GM19395 (cell line): ENCODE data around the gene TCF25.
"Not testable (repeated sequence)": the region's sequence is repeated elsewhere in the genome, so short reads cannot be mapped to it uniquely, and the experiment has no call there.

Experiments used
- ATAC-seq: cut with Tn5 transposase; IDR thresholded peaks from one replicate; pipeline ENCODE4 v1.9.1; 2021; ENCODE audit warnings: mild to moderate bottlenecking, moderate library complexity; ENCODE audit not compliant: unreplicated experiment

TCF25 gene

DNA sequence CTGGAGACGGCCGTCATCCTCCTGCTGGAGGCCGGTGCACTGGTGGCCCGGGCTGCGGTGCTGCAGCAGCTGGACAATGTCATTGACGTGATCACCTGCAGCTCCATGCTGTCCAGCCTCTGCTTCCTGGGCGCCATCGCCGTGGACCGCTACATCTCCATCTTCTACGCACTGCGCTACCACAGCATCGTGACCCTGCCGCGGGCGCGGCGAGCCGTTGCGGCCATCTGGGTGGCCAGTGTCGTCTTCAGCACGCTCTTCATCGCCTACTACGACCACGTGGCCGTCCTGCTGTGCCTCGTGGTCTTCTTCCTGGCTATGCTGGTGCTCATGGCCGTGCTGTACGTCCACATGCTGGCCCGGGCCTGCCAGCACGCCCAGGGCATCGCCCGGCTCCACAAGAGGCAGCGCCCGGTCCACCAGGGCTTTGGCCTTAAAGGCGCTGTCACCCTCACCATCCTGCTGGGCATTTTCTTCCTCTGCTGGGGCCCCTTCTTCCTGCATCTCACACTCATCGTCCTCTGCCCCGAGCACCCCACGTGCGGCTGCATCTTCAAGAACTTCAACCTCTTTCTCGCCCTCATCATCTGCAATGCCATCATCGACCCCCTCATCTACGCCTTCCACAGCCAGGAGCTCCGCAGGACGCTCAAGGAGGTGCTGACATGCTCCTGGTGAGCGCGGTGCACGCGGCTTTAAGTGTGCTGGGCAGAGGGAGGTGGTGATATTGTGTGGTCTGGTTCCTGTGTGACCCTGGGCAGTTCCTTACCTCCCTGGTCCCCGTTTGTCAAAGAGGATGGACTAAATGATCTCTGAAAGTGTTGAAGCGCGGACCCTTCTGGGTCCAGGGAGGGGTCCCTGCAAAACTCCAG, 46.4 kb downstream of the TCF25 start:
- no peak for ATAC-seq

- ATAC-seq, result no peak
Observed at GRCh38 chr16:89920723-89921122, 47.3 kb downstream of the TCF25 start.

- no peak for ATAC-seq
Observed at GRCh38 chr16:89921131-89921701, 47.8 kb downstream of the TCF25 start.

GRCh38 chr16:89921702-89922476, 48.5 kb downstream of the TCF25 start:
- no peak for ATAC-seq

GRCh38 chr16:89922477-89922883, 49.1 kb downstream of the TCF25 start:
- ATAC-seq, result no peak

GRCh38 chr16:89922884-89923639, 49.7 kb downstream of the TCF25 start, which contains the start of gene TUBB3:
TUBB3 (plus strand) TSS chr16:89923342; CDS start chr16:89923402, 60 bp downstream.
- no peak for ATAC-seq

DNA sequence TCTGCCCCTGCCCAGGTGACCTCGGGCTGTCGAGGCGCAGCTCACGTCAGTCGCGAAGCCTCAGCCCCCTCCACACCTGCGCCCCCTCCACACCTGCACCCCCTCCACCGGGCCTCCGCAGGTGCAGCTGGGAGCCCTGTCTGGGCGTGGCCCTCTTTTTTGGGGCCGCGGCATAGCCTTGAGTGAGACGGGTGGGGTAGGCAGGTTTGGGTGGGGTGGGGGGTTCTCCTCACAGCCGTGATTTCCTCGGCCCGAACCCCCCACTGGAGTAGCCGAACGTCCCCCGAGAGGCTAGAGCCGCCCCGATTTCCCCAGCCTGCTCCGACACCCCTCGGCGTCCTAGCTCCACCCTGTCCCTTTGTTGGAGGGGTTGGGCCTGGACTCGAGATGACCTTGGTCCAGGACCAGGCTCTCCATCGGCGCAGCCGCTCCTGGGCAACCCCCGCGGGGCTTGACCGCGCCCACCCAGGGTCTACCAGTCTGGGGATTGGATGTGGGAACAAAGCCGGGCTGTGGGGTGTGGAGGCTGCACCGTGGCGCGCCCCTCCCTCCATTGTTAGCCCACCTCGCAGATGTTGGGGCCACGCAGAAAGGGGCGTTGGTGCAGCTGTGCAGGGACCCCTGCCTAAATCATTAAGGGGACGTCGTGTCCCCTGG, 50.4 kb downstream of the TCF25 start:
- no peak for ATAC-seq

DNA sequence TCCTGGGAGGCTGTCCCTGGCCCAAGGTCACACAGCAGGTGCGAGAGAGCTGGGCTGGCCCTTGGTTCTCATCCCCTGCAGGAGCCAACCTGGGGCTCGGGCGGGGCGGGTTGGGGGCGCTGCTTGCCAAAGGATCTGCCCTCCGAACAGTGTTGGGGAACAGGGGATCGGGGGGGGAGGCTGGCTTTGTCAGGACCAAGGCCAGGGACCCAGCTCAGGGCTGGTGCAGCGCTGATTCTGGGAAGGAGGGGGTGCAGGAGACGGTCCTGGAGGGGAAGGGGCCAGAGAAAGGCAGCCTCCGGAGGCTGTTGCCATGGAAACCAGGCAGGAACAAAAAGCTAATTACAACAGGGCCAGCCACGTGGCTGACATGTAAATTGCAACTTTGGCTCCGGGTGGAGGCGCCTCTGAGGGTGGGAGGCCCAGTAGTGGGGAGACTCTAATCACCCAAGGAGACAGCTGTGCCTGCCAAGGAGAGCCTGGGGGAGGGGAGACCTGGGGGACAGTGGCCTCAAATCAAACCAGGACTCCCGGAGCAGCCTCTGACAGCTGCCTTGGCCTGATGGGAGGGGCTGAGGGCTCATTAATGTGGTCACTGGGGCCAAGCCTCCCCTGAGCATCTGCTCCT, 51.0 kb downstream of the TCF25 start:
- ATAC-seq, result no peak

DNA sequence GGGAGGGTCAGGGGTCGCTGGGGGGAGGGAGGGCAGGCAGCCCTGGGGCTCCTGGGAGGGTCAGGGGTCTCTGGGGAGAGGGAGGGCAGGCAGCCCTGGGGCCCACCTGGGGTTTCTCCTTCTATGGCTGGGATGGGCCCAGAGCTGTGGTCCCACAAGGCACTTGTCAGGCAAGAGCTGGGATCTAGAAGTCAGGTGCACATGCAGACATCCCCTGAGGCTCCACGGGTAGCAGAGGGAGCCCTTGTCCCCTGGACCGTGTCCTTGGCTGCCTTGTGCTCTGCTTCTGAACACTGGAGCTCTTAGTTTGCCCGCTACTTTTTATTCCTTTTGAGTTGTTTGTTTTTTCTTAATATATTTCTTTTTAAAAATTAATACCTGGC, 51.5 kb downstream of the TCF25 start:
- ATAC-seq, result no peak

DNA sequence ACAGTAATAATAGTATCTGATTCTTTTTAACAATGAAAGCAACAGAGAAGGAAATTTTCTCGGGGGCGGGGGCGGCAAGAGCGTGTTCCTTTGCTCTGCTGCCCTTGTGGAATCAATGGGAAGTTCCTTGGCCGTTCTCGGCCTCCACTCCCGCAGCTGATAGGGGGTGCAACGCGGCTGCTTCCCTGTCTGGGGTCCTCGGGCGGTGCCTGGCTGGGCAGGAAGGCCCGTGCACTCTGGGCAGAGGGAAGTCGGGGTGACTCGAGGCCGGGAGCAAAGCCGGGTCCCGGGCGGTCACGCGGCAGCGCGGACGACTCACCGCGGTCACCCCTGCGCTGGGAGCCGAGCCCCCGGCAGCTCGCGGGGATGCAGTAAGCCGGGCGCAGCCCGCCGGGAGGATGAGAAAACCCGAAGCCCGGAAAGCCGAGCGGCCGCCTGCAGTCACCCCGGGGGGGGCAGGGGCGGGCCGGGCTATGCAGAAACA, 52.2 kb downstream of the TCF25 start:
- peak; percentile 21 for ATAC-seq

DNA sequence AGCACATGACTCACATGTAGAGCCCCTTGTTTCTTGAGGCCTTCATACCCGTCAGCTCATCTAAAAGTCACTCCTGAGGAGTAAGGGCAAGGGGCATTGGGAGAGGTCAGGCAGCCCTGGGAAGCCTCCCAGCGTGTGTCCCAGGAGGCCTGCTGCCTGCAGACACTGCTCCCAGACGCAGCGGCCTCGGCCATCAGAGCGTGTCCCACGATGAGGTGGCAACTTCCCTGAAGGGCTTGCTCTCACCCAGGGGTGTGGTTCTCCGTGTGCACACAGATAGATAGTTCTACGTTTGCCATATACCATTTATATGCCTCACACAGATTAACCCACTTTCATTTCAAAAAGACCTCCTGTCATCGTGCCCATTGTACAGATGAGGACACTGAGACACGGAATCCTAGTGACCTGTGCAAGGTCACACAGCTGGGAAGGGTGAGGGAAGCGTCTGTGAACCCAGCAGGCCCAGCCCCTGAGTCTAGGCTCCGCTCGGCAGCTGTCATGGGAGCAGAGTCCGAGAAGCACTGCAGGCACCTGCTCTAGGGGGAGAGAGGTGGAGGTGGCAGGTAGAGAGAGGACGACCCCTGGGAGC, 58.0 kb downstream of the TCF25 start:
- ATAC-seq, result no peak

GRCh38 chr16:89931964-89932363, 58.6 kb downstream of the TCF25 start:
- no peak for ATAC-seq

DNA sequence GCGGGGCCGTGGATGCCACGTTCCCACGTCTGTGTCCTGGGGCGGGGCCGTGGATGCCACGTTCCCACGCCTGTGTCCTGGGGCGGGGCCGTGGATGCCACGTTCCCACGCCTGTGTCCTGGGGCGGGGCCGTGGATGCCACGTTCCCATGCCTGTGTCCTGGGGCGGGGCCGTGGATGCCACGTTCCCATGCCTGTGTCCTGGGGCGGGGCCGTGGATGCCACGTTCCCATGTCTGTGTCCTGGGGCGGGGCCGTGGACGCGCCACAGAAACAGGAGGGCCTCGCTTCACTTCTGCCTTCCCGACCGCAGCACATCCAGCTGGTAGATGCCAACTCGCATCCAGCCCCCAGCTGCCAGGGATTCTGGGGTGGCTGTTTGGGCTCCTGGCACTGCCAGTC, 60.6 kb downstream of the TCF25 start:
- not testable (repeated sequence) for ATAC-seq

DNA sequence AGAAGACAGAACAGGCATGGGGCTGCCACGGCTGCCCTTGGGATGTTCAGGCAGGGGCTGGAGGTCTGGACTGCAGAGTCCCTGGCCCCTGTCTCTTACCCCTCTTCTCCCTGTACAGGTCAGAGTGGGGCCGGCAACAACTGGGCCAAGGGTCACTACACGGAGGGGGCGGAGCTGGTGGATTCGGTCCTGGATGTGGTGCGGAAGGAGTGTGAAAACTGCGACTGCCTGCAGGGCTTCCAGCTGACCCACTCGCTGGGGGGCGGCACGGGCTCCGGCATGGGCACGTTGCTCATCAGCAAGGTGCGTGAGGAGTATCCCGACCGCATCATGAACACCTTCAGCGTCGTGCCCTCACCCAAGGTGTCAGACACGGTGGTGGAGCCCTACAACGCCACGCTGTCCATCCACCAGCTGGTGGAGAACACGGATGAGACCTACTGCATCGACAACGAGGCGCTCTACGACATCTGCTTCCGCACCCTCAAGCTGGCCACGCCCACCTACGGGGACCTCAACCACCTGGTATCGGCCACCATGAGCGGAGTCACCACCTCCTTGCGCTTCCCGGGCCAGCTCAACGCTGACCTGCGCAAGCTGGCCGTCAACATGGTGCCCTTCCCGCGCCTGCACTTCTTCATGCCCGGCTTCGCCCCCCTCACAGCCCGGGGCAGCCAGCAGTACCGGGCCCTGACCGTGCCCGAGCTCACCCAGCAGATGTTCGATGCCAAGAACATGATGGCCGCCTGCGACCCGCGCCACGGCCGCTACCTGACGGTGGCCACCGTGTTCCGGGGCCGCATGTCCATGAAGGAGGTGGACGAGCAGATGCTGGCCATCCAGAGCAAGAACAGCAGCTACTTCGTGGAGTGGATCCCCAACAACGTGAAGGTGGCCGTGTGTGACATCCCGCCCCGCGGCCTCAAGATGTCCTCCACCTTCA, 61.5 kb downstream of the TCF25 start:
- ATAC-seq, result no peak

GRCh38 chr16:89935620-89936019, 62.2 kb downstream of the TCF25 start:
- ATAC-seq, result not testable (repeated sequence)

GRCh38 chr16:89936034-89936433, 62.6 kb downstream of the TCF25 start:
- ATAC-seq, result no peak

DNA sequence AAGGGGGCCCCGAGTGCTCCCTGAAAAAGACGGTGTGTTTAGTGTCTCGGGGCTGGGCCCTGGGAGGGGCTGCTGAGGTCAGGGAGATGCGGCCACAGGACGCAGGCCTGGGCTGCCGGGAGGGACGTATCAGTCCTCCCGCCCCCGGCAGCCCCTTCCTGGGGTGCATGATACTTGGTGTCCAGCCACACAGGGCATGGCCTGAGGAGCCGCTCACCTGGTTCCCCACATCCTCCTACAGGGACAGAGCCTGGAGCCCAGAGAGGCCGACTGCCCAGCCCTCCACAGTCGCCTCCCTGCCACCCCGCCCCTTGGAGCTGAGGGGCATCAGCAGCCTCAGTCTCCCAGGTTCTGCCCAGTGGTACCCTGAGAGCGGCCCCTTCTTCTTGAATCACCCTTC, 63.1 kb downstream of the TCF25 start:
- no peak for ATAC-seq

GRCh38 chr16:89936981-89937380, 63.6 kb downstream of the TCF25 start:
- no peak for ATAC-seq
